ENCODE data around the gene TFEB.

The TFEB gene

DNA sequence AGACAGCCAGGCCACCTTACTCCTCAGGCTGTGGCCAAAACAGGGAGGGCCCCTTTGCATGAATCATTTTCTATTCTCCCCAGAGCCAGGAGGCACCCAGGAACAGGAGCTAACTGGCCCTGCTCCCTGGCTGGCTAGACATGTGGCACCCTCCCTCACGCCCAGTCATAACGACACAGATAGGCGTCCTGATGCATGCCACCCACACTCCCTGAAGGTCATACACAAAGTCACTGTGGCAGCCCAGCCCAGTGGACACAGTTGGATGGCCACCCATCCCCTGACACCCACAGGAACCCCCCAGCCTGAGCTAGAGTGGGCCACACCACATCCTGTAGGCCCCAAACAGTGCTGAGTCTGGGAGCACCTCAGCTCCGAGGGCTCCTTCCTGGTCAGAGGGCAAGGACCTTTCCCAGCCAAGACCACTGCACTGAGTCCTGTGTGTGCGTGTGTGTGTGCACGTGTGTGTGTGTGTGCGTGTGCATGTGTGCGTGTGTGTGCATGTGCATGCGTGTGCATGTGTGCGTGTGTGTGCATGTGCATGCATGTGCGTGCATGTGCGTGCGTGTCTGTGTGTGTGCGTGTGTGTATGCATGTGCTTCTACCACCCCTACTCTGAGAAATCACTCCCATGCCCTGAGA lies 21.6 kb downstream of the TFEB start:
- Mint-ChIP-seq H3K36me3 (ENCODE audit: low read depth) (no peaks in the 10 kb centered on the region), H3K9me3 (no peaks in the 10 kb centered on the region), H3K27ac (no peak overlapping the region), H3K4me1 (peaks cover 31% of the 10 kb centered on the region), H3K27me3 (no peaks in the 10 kb centered on the region), H3K4me3 (no peak overlapping the region)
- ATAC-seq (peak; percentile 75), DNase-seq (peak; percentile 41)

DNA sequence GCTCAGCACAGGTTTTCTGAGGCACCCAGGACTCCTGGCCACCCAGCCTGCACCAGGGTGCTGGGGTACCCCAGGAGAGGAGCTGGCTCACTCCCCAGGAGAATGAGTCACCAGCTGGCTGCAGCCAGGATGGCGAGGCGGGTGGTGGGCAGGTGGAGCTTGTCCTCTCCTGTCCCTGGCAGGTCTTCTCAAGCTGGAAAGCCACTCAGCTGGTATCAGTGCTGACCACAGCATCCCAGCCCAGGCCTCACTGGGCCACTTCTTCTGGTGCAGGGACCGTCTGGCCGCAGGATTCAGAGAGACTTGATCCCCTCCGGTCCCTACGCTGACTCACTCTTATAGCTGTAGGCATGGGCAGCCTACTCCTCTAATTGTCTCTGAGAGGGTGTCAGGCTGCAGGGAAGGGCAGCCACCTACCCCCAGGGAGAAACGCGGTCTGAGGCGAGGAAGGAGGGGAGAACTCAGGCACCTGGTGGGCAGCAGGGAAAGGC lies 22.2 kb downstream of the TFEB start:
- no peak for DNase-seq
- H3K4me3 Mint-ChIP-seq = no peak overlapping the region
- peaks cover 35% of the 10 kb centered on the region for H3K4me1 Mint-ChIP-seq
- no peaks in the 10 kb centered on the region for H3K27me3 Mint-ChIP-seq
- no peaks in the 10 kb centered on the region for H3K36me3 Mint-ChIP-seq (ENCODE audit: low read depth)
- no peaks in the 10 kb centered on the region for H3K9me3 Mint-ChIP-seq
- ATAC-seq = no peak
- H3K27ac Mint-ChIP-seq = no peak overlapping the region

DNA sequence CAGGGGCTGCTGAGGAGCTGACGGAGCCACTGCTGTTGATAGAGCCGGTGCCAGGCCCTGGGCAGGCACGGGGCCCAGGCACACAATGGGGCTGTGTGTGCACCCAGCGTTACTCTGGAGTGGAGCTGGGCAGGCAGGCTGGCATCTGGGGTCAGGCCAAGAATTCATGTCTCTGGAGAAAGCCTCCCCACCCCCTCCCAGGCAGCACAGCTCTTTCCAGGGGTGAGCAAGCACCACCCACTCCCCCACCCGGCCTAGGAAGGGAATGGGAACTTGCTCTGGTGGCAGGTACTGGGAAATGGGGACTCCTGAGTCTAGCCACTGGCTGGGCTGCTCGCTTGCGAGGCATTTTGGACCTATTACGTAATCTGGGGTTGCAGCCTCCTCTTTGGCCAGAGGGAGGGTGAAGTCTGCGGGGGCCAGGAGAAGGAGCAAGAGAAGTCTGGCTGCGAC lies 22.7 kb downstream of the TFEB start:
- Mint-ChIP-seq H3K4me1 (peaks cover 41% of the 10 kb centered on the region), H3K27me3 (no peaks in the 10 kb centered on the region), H3K9me3 (no peaks in the 10 kb centered on the region), H3K27ac (no peak overlapping the region), H3K36me3 (ENCODE audit: low read depth) (no peaks in the 10 kb centered on the region), H3K4me3 (no peak overlapping the region)
- ATAC-seq = no peak
- no peak for DNase-seq

DNA sequence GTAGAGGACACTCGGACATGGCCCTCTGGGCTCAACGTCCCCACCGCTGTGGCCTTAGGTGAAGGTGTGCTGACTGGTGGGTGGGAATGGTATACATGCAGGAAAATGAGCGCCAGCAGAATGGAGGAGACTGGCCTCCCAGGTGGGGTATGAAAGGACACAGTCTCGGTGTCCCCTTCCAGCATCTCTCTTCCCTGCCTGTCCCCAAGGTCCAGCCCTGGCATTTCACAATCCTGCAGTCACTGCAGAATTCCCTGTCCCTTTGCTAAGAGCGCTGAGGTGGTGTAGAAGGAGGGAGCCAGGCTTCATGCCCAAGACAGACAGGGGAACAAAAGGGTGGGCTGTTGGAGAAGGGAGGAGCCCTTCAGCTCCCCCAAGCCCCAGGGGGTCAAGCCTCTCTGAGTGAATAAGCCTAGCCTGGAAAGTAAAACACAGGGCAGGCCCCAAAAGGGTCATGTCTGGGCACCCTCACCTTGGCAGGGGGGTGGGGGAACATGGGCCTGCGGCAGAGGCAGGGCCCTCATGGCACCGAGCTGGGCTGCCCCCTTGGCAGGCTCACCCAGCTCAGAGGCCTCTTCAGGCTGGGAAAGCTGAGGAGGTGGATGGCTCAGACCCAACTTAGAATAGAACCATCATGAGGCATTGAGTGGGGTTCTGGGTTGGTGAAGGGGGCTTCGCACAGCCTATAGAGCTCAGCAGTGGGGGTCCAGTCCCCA lies 23.9 kb downstream of the TFEB start:
- no peak overlapping the region for H3K4me3 Mint-ChIP-seq
- H3K36me3 Mint-ChIP-seq (ENCODE audit: low read depth) = no peaks in the 10 kb centered on the region
- peaks cover 41% of the 10 kb centered on the region for H3K4me1 Mint-ChIP-seq
- no peaks in the 10 kb centered on the region for H3K9me3 Mint-ChIP-seq
- no peaks in the 10 kb centered on the region for H3K27me3 Mint-ChIP-seq
- H3K27ac Mint-ChIP-seq = no peak overlapping the region
- DNase-seq (no peak), ATAC-seq (no peak)

DNA sequence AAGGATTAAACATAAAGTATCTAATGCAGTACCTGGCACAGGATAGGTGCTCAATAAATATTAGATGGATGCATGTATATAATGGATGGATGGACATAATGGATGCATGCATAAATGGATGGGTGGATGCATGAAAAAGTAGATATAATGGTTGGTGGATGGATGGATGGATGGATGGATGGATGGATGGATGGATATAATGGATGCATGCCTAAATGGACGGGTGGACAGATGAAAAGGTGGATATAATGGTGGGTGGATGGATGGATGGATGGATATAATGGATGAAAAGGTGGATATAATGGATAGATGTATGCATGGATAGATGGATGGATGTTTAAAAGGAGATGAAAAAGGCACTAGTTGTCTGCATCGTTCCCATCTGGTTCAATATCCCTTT lies 26.0 kb downstream of the TFEB start:
- no peak overlapping the region for H3K27ac Mint-ChIP-seq
- no peaks in the 10 kb centered on the region for H3K9me3 Mint-ChIP-seq
- no peaks in the 10 kb centered on the region for H3K36me3 Mint-ChIP-seq (ENCODE audit: low read depth)
- peaks cover 50% of the 10 kb centered on the region for H3K4me1 Mint-ChIP-seq
- H3K4me3 Mint-ChIP-seq = no peak overlapping the region
- no peak for DNase-seq
- H3K27me3 Mint-ChIP-seq = no peaks in the 10 kb centered on the region
- no peak for ATAC-seq

DNA sequence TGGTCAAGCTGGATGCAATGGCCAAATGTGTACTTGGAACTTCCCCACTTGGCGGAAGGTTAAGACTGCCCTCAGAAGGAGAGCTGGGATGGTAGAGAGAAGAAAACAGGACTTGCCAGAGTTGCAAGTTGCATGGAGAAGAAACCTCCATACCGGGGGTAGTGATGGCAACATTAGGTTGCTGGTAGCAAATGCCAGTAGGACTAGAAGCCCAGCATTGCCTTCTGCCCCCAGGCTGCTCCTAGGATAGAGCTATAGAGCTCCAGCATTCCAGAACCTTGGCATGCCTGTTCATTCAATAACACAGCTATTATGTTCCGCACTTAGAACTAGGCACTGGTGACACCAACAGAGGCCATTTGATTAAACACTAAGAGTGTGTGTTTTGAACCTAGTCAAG lies 26.6 kb downstream of the TFEB start:
- ATAC-seq (no peak), DNase-seq (no peak)
- Mint-ChIP-seq H3K9me3 (no peaks in the 10 kb centered on the region), H3K4me3 (no peak overlapping the region), H3K27me3 (no peaks in the 10 kb centered on the region), H3K36me3 (ENCODE audit: low read depth) (no peaks in the 10 kb centered on the region), H3K27ac (no peak overlapping the region), H3K4me1 (peaks cover 48% of the 10 kb centered on the region)

DNA sequence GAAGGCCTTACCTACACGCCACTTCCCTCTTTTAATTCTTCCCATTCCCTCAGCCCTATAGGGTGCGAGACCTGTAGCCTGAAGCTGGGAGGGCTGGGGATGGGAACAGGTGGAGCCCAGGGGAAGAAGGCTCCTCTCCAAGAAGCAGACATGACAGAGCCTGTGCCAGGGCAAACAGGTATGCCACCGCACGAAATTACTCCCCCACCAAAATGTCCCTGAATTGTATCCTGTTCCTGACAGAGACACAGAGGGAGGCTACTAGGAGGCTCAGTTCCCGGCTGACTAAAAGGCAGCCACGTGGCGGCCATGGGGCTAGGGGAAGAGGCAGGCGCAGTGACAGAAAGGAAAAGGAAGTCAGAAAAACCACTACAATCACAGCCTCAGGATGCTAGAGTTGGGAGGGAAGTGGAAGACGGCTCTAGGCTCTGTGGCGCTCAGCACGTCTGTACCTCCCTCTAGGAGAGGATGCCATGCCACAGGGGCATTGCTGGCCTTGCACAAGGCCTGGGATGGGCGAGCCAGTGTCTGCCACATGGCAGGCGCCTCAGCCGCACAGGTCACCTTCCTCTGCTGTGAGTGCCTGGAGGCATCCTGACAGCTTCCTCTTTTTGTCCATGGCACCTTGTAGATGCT lies 27.7 kb downstream of the TFEB start:
- Mint-ChIP-seq H3K4me1 (peaks cover 41% of the 10 kb centered on the region), H3K4me3 (peak overlapping the region; percentile 41), H3K36me3 (ENCODE audit: low read depth) (no peaks in the 10 kb centered on the region), H3K9me3 (no peaks in the 10 kb centered on the region), H3K27me3 (no peaks in the 10 kb centered on the region), H3K27ac (peak overlapping the region; percentile 97)
- peak; percentile 7 for ATAC-seq
- peak; percentile 34 for DNase-seq

DNA sequence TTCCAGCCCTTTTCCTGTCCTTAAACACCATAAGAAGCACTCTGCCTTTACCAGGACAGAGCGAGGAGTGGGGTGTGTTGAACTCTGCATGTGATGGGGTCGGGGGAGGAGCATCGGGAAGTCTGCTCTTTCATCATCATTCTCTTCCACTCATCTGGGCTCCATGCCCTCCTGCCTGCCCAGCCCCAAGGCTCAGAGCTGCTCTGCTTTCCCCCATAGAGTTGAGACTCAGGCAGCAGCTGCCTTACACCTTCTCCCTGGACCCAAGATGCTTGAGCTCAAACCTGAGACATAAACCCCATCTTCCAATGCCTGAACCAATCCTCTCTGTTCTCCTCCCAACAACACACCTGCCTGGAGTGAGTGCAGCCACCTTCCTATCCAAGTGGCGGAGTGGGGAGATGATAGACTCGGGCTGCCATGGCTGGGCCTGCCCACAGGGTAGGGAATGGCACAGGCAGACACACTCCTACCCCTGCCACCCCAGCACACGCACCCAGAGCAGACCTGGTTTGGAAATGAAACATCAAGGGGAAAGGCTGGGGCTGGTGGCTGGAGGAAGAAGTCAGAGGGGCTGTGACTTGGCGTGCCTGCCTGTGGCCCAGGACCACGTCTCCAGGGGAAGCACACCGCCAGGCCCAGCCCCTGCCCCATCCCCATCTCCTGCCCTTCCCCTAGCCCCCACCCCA lies 28.4 kb downstream of the TFEB start:
- peak overlapping the region; percentile 97 for H3K27ac Mint-ChIP-seq
- no peaks in the 10 kb centered on the region for H3K36me3 Mint-ChIP-seq (ENCODE audit: low read depth)
- H3K4me3 Mint-ChIP-seq = peak overlapping the region; percentile 41
- H3K4me1 Mint-ChIP-seq = peaks cover 41% of the 10 kb centered on the region
- no peaks in the 10 kb centered on the region for H3K9me3 Mint-ChIP-seq
- DNase-seq (peak; percentile 42), ATAC-seq (peak; percentile 38)
- no peaks in the 10 kb centered on the region for H3K27me3 Mint-ChIP-seq

DNA sequence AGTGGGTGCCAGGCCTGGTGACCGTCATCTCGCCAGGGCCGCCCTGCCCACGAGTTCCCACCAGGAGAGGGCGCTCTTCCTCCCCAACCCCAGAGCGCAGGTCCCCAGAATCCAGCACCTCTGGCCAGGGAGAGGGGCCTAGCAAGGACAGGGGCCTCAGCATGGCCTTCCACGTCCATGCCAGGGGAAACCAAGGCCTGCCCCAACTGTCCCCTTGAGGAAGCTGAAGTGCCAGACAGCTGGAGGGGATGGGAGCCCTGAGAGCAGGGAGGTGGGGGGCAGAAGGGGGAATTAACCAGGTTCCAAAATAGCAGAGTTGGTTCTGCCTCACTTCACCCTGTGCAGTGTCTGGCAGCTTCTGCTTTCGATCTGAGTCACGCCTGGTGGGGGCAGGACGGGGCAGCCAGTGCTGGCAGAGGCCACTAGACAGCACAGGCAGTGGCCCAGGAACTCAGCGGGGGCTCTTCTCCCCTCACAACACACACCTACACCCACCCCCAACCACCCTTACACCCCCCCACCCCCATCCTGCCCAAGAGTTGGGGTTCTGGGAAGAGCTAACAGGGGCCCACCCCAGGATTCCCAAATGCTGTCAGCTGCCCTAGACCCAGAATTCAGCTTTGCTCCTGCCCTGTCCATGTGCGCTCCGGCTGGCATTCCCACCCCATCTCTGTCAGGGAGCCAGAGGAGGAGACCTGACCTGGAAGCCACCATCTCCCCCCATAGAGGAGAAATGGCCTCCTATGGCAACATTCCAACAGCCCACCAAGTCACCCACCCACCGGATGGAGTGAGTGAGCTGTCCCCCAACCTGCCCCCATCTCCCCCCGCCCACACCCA lies 29.2 kb downstream of the TFEB start:
- no peaks in the 10 kb centered on the region for H3K27me3 Mint-ChIP-seq
- H3K9me3 Mint-ChIP-seq = no peaks in the 10 kb centered on the region
- peak; percentile 87 for DNase-seq
- peak; percentile 95 for ATAC-seq
- peaks cover 43% of the 10 kb centered on the region for H3K4me1 Mint-ChIP-seq
- no peaks in the 10 kb centered on the region for H3K36me3 Mint-ChIP-seq (ENCODE audit: low read depth)
- peak overlapping the region; percentile 41 for H3K4me3 Mint-ChIP-seq
- peak overlapping the region; percentile 97 for H3K27ac Mint-ChIP-seq

DNA sequence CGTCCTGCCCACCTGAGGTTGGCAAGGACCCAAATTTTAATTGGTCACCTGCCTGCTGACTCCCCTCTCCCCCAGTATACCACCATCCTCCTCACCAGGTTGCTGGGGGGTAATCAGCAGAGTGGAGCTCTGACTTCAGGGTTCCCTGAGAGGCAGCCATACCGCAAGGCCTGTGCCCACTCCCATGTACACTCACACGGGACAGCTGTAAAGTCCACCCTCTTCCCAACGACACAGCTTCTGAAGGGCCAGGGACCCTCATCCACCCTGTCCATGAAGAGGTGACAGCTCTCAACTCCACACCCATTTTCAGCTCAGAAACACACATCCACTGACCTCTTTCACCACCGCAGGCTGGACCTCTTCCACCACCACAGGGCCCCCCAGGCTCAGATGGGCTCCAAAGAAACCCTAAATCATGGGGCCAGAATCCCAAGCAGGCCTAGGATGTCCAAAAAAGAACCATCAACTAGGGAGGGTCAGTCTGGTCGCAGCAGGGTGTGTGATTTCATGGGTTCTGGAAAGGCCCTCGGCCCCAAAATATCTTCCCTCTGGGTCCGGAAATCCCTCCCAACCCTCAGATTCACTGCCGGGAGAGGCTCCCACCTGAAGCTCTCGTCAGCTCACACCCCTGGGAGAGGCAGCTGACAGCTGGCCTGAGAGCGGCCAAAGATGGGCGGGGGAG lies 30.0 kb downstream of the TFEB start:
- H3K4me1 Mint-ChIP-seq = peaks cover 44% of the 10 kb centered on the region
- no peaks in the 10 kb centered on the region for H3K27me3 Mint-ChIP-seq
- peak overlapping the region; percentile 41 for H3K4me3 Mint-ChIP-seq
- no peak for DNase-seq
- H3K36me3 Mint-ChIP-seq (ENCODE audit: low read depth) = no peaks in the 10 kb centered on the region
- ATAC-seq = no peak
- H3K9me3 Mint-ChIP-seq = no peaks in the 10 kb centered on the region
- H3K27ac Mint-ChIP-seq = peak overlapping the region; percentile 97

DNA sequence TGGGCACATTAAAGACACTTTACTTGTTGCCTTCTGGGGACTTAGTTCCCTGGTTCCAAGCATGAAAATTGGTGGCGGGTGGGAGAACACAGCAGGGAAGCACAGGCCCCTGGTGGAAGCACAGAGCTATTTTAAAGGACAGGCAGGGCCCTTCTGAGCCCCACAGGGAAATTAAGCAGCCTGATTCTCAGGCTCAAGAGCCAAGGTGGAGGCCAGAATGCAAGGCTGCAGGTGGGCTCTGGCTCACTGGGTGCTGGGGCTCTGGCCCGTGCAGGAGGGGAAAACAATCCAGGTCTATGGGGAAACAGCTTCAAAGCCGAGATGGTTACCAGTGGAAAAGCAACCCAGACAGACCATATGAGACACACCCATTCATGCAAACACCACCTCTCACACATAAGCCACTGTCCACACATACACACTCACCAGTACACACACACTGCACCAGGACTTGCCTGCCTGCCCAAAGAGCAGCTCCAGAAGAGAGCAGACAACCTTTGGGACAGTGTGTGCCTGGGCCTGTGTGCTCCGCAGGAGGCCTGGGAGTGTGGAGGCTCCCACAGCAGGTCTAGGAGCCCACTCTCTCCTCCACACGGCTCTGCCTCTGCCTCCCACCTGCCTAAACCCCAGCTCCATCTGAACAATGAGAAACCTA lies 30.6 kb downstream of the TFEB start:
- peaks cover 44% of the 10 kb centered on the region for H3K4me1 Mint-ChIP-seq
- H3K27ac Mint-ChIP-seq = peak overlapping the region; percentile 97
- no peaks in the 10 kb centered on the region for H3K36me3 Mint-ChIP-seq (ENCODE audit: low read depth)
- H3K27me3 Mint-ChIP-seq = no peaks in the 10 kb centered on the region
- no peak for ATAC-seq
- DNase-seq = no peak
- peak overlapping the region; percentile 41 for H3K4me3 Mint-ChIP-seq
- no peaks in the 10 kb centered on the region for H3K9me3 Mint-ChIP-seq

DNA sequence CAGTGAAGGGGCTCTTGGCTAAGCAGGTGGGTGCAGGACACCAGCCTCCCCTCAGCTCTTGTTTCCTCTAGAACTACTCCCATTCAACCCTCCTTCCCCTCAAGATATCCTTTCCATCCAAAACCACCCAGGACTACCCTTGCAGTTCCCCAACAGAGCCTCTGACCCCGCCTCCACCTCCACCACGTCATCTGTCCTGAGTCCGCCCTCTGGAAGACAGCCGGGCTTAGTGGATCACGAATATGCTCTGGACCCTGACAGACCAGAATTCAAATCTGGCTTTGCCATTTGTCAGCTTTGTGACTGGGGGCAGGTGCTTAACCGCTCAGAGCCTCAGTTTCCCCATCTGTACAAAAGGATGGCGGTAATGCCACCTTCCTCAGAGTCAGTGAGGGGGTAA lies 31.4 kb downstream of the TFEB start:
- H3K9me3 Mint-ChIP-seq = no peaks in the 10 kb centered on the region
- no peaks in the 10 kb centered on the region for H3K36me3 Mint-ChIP-seq (ENCODE audit: low read depth)
- no peak overlapping the region for H3K4me3 Mint-ChIP-seq
- ATAC-seq = no peak
- no peaks in the 10 kb centered on the region for H3K27me3 Mint-ChIP-seq
- H3K27ac Mint-ChIP-seq = no peak overlapping the region
- DNase-seq = no peak
- peaks cover 44% of the 10 kb centered on the region for H3K4me1 Mint-ChIP-seq

DNA sequence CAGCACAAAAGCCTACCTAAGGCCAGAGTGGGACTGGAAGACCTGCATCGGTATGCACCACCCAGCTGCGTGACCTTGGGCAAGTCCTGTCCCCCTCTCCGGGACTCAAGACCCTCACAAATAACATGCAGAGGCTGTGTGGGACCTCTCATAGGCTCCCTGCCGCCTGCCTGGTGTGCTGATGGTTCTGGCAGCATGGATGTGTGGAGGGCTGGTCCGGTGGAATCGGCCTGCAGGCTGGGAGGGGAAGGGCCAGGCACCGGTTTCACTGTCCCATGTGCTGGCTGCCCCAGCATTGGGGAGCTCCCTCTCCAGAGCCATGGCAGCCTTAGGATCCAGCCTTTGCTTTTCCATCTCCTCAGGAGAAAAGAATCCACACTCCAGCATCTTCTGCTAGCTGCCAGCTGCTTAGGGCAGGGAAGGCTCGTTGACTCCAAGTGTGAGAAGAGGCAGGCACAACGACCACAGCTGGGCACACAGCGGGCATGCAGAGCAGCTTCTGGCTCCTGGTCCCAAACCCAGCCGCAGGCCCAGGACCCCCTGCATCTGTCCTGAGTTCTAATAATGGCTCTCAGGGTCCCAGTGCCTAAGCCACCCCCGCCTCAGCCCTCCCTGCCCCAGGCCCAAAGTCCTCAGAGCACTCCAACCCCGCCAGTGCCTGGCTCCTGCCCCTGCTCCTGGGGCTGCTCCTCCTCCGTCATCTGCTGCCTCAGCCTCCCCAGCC lies 32.5 kb downstream of the TFEB start:
- H3K27me3 Mint-ChIP-seq = no peaks in the 10 kb centered on the region
- H3K4me1 Mint-ChIP-seq = peaks cover 38% of the 10 kb centered on the region
- H3K4me3 Mint-ChIP-seq = no peak overlapping the region
- DNase-seq (no peak), ATAC-seq (no peak)
- H3K9me3 Mint-ChIP-seq = no peaks in the 10 kb centered on the region
- H3K27ac Mint-ChIP-seq = no peak overlapping the region
- no peaks in the 10 kb centered on the region for H3K36me3 Mint-ChIP-seq (ENCODE audit: low read depth)
